ENCODE data around the gene ZSWIM5. TPM values are rescaled to one million over a fixed set of nuclear protein-coding genes. Genes with fewer than 3 reads are reported as not detected.
"Not testable (repeated sequence)": the region's sequence is repeated elsewhere in the genome, so short reads cannot be mapped to it uniquely, and the experiment has no call there.

The ZSWIM5 gene
- total RNA-seq, 2 donors from 2014 or later: 3.6 to 4.4 TPM

GRCh38 chr1:45103534-45103933 is 102.9 kb downstream of the ZSWIM5 start:
- H3K27ac ChIP-seq: no peak overlapping the region
- H3K4me1 ChIP-seq: no peaks in the 10 kb centered on the region
- H3K36me3 ChIP-seq (replicated peaks in 1 of 2; ENCODE audit: insufficient read depth in 1 of 2, low read depth in 2 of 2): no peaks in the 10 kb centered on the region
- TF ChIP-seq CTCF (IDR thresholded peaks at IDR 0.05) (no peak), POLR2A (IDR thresholded peaks at IDR 0.05) (no peak)
- DNase-seq (no peak), ATAC-seq (no peak)
- H3K4me3 ChIP-seq: no peak overlapping the region
- H3K27me3 ChIP-seq: no peaks in the 10 kb centered on the region
- intact Hi-C loops (cut with DNase I): no loop called here
- H3K9me3 ChIP-seq: no peaks in the 10 kb centered on the region

GRCh38 chr1:45101947-45102346 is 104.5 kb downstream of the ZSWIM5 start:
- Histone ChIP-seq H3K27ac (no peak overlapping the region), H3K27me3 (no peaks in the 10 kb centered on the region), H3K36me3 (replicated peaks in 1 of 2; ENCODE audit: insufficient read depth in 1 of 2, low read depth in 2 of 2) (no peaks in the 10 kb centered on the region), H3K4me3 (no peak overlapping the region), H3K4me1 (no peaks in the 10 kb centered on the region), H3K9me3 (no peaks in the 10 kb centered on the region)
- ATAC-seq (no peak), DNase-seq (no peak)
- intact Hi-C loops (cut with DNase I): no loop called here
- TF ChIP-seq CTCF (IDR thresholded peaks at IDR 0.05) (no peak), POLR2A (IDR thresholded peaks at IDR 0.05) (no peak)

- ATAC-seq; H3K27me3 ChIP-seq; H3K9me3 ChIP-seq; DNase-seq; intact Hi-C loops (cut with DNase I); H3K4me1 ChIP-seq; H3K36me3 ChIP-seq (replicated peaks in 1 of 2; ENCODE audit: insufficient read depth in 1 of 2, low read depth in 2 of 2); H3K4me3 ChIP-seq; H3K27ac ChIP-seq: not testable (repeated sequence)
- WGBS, 2 donors: 83 to 92% methylated on average over 5 of the region's 5 CpGs
Observed at GRCh38 chr1:45101528-45101927, 104.9 kb downstream of the ZSWIM5 start.

- DNase-seq (no peak), ATAC-seq (no peak)
- Histone ChIP-seq H3K9me3 (no peaks in the 10 kb centered on the region), H3K4me3 (no peak overlapping the region), H3K27ac (no peak overlapping the region), H3K4me1 (no peaks in the 10 kb centered on the region), H3K36me3 (replicated peaks in 1 of 2; ENCODE audit: insufficient read depth in 1 of 2, low read depth in 2 of 2) (no peaks in the 10 kb centered on the region), H3K27me3 (no peaks in the 10 kb centered on the region)
- TF ChIP-seq POLR2A (IDR thresholded peaks at IDR 0.05) (no peak), CTCF (IDR thresholded peaks at IDR 0.05) (no peak)
- WGBS, 2 donors: 88 to 100% methylated on average over 1 of the region's 1 CpG
- intact Hi-C loops (cut with DNase I): no loop called here
Observed at GRCh38 chr1:45097944-45098343, 108.5 kb downstream of the ZSWIM5 start.

GRCh38 chr1:45097079-45097478 is 109.3 kb downstream of the ZSWIM5 start:
- intact Hi-C loops (cut with DNase I): no loop called here
- no peak for TF ChIP-seq POLR2A (IDR thresholded peaks at IDR 0.05)
- TF ChIP-seq CTCF (IDR thresholded peaks at IDR 0.05): no peak
- Histone ChIP-seq H3K4me3 (no peak overlapping the region), H3K27ac (no peak overlapping the region), H3K4me1 (no peaks in the 10 kb centered on the region), H3K9me3 (no peaks in the 10 kb centered on the region), H3K36me3 (replicated peaks in 1 of 2; ENCODE audit: insufficient read depth in 1 of 2, low read depth in 2 of 2) (no peaks in the 10 kb centered on the region), H3K27me3 (no peaks in the 10 kb centered on the region)
- ATAC-seq (no peak), DNase-seq (no peak)
- WGBS, 2 donors: 84 to 93% methylated on average over 2 of the region's 2 CpGs

Data from body of pancreas (tissue), 4 donors.